Measurements from ENCODE around the gene B3GNT7. TPM values are rescaled to one million over a fixed set of nuclear protein-coding genes. Genes with fewer than 3 reads are reported as not detected.
A peak's percentile ranks its signal among the peaks of the same experiment; 100 is the strongest.

The B3GNT7 gene
- total RNA-seq, 2 experiments from 2014 or later = 0.38 to 0.89 TPM

DNA sequence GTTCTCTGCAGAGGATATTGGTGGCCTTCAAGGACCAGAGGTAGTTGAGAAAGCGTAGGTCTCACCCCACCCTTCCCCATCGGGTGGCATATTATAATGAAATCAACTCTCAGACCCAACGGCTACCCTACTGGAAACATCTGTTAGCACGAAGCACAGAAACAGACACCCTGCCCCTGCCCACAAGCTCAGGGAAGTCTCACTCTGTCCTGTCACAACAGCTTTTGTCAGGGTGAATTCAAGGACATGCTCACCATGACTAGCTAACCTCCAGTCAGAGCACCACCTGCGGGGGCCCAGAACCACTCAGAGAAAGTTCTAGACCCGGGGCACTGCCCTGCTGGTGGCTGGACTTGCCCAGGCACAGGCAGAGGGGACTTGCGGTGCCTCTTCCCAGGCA is 3.5 kb upstream of the B3GNT7 start:
- Mint-ChIP-seq H3K27me3 (peaks cover 43% of the 10 kb centered on the region), H3K9me3 (no peaks in the 10 kb centered on the region), H3K36me3 (ENCODE audit: low read depth) (no peaks in the 10 kb centered on the region), H3K4me1 (ENCODE audit: low read depth) (peaks cover 11% of the 10 kb centered on the region), H3K4me3 (no peak overlapping the region), H3K27ac (no peak overlapping the region)
- H3K4me1 ChIP-seq (ENCODE audit: insufficient read depth, low read length) = peaks cover 11% of the 10 kb centered on the region
- no peak overlapping the region for H3K27ac ChIP-seq (ENCODE audit: low read depth in 1 of 2, low read length in 2 of 2)
- CTCF ChIA-PET = no interaction called here
- no peaks in the 10 kb centered on the region for H3K36me3 ChIP-seq (ENCODE audit: insufficient read depth, low read length)
- TF ChIP-seq, protein P1, sequence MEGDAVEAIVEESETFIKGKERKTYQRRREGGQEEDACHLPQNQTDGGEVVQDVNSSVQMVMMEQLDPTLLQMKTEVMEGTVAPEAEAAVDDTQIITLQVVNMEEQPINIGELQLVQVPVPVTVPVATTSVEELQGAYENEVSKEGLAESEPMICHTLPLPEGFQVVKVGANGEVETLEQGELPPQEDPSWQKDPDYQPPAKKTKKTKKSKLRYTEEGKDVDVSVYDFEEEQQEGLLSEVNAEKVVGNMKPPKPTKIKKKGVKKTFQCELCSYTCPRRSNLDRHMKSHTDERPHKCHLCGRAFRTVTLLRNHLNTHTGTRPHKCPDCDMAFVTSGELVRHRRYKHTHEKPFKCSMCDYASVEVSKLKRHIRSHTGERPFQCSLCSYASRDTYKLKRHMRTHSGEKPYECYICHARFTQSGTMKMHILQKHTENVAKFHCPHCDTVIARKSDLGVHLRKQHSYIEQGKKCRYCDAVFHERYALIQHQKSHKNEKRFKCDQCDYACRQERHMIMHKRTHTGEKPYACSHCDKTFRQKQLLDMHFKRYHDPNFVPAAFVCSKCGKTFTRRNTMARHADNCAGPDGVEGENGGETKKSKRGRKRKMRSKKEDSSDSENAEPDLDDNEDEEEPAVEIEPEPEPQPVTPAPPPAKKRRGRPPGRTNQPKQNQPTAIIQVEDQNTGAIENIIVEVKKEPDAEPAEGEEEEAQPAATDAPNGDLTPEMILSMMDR (IDR thresholded peaks at IDR 0.05) = no peak
- ATAC-seq (ENCODE audit: poor library complexity) (no peak), DNase-seq (no peak)
- POLR2A ChIA-PET = no interaction called here
- intact Hi-C loops (cut with DNase I, micrococcal nuclease) = no loop called here
- H3K9me3 ChIP-seq (ENCODE audit: control insufficient read depth in 1 of 2, insufficient read depth in 1 of 2, low read length in 2 of 2) = peaks cover 0 to 5% of the 10 kb centered on the region in 2 experiments
- peaks cover 22 to 23% of the 10 kb centered on the region in 2 experiments for H3K27me3 ChIP-seq (ENCODE audit: control insufficient read depth in 1 of 2, insufficient read depth in 2 of 2, low read length in 2 of 2)
- no peak overlapping the region for H3K4me3 ChIP-seq (ENCODE audit: low read length)

DNA sequence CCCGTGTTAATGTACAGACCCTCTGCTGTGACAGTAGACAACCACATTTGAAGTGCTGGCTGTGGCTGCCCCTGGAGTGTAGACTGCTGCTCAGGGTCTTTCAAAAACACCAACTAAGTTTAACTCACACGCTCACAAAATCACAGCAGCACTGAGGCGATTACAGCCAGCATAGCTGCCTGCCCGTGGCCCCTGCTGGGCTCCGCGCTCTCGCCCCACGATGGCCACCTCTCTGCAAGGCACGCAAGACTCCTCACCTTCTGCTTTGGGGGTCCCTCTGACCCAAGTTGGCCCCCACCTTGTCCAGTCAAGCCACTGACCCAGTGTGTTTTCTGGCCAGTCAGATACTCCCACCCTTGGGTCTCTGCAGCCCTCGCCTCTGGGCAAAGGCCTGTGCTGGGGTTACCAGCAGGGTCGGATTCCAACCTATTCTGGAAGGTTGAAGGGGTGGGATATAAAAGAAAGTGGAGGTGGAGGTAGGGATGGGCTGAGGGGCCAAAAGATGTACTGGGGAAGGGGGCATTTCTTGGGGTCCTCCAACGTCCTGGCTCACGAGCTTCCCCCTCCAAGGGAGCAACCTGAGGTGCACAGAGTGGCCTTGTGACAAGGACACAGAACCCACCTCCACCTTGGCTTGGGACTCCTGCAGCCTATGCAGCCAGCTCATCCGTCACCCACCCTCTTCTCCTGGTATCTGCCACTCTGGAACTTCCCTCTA is 2.9 kb upstream of the B3GNT7 start:
- CTCF ChIA-PET = no interaction called here
- no peaks in the 10 kb centered on the region for H3K36me3 Mint-ChIP-seq (ENCODE audit: low read depth)
- H3K27me3 Mint-ChIP-seq = peaks cover 49% of the 10 kb centered on the region
- no peak for ATAC-seq (ENCODE audit: poor library complexity)
- peaks cover 11% of the 10 kb centered on the region for H3K4me1 ChIP-seq (ENCODE audit: insufficient read depth, low read length)
- POLR2A ChIA-PET = no interaction called here
- no peaks in the 10 kb centered on the region for H3K36me3 ChIP-seq (ENCODE audit: insufficient read depth, low read length)
- TF ChIP-seq, protein P1 (IDR thresholded peaks at IDR 0.05) = no peak
- H3K4me3 ChIP-seq (ENCODE audit: low read length) = no peak overlapping the region
- intact Hi-C loops (cut with DNase I, micrococcal nuclease) = no loop called here
- no peak for DNase-seq
- peaks cover 11% of the 10 kb centered on the region for H3K4me1 Mint-ChIP-seq (ENCODE audit: low read depth)
- H3K27me3 ChIP-seq (ENCODE audit: control insufficient read depth in 1 of 2, insufficient read depth in 2 of 2, low read length in 2 of 2) = peaks cover 26 to 27% of the 10 kb centered on the region in 2 experiments
- no peak overlapping the region for H3K4me3 Mint-ChIP-seq
- H3K9me3 Mint-ChIP-seq = no peaks in the 10 kb centered on the region
- H3K27ac Mint-ChIP-seq = no peak overlapping the region
- H3K27ac ChIP-seq (ENCODE audit: low read depth in 1 of 2, low read length in 2 of 2) = no peak overlapping the region
- H3K9me3 ChIP-seq (ENCODE audit: control insufficient read depth in 1 of 2, insufficient read depth in 1 of 2, low read length in 2 of 2) = peaks cover 0 to 5% of the 10 kb centered on the region in 2 experiments

DNA sequence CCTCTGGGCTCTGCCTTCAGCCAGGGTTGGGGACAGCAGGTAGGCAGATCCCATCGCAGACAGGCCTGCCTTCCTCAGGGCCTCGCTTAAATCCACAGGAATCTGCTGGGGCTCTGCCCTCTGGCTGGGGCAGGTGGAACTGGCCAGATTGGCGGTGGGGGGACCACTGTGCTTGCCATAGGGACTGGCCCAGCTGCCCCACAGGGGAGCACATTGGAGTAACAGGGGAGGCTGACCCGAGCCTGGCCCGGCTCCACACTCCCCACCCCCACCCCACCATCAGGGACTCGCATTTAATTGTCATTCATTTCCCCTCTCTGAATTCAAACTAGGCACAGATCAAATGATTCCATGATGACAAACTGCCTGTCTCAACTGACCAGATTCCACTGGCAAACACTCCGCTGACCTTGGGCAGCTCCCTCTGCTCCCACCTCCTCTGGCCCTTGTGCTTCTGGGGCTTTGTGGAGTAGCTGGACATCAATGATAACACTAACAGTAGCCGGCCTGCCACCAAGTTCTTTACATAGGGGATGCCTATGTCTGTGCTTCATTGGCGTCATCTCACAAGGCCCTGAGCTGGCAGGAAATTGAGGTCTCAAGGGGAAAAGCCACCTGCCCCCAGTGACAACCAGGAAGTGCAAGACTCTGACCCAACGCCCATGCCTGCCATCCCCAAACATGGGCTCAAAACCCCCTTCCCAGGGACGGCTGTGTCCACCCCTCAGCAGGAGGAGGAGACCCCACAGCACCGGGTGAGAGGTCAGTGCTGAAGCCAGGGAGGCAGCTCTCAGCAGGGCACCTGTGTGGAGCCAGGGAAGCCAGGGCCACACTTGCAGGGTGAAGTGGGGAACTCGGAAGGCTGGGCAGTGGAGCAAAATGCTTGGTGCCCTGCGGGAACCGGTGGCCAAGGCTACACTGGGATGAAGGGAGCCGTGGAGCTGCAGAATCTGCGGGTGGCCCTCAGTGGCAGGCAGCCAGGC is 2.1 kb upstream of the B3GNT7 start:
- peaks cover 0 to 2% of the 10 kb centered on the region in 2 experiments for H3K9me3 ChIP-seq (ENCODE audit: control insufficient read depth in 1 of 2, insufficient read depth in 1 of 2, low read length in 2 of 2)
- H3K27me3 ChIP-seq (ENCODE audit: control insufficient read depth in 1 of 2, insufficient read depth in 2 of 2, low read length in 2 of 2) = peaks cover 26 to 28% of the 10 kb centered on the region in 2 experiments
- H3K4me3 Mint-ChIP-seq = no peak overlapping the region
- CTCF ChIA-PET = no interaction called here
- H3K27ac Mint-ChIP-seq = no peak overlapping the region
- H3K4me3 ChIP-seq (ENCODE audit: low read length) = no peak overlapping the region
- H3K36me3 ChIP-seq (ENCODE audit: insufficient read depth, low read length) = no peaks in the 10 kb centered on the region
- H3K4me1 Mint-ChIP-seq (ENCODE audit: low read depth) = peaks cover 11% of the 10 kb centered on the region
- peaks cover 11% of the 10 kb centered on the region for H3K4me1 ChIP-seq (ENCODE audit: insufficient read depth, low read length)
- intact Hi-C loops (cut with DNase I, micrococcal nuclease) = no loop called here
- H3K27ac ChIP-seq (ENCODE audit: low read depth in 1 of 2, low read length in 2 of 2) = peak overlapping the region in 1 of 2 donors; percentile 1
- TF ChIP-seq, protein P1 (IDR thresholded peaks at IDR 0.05) = no peak
- no peaks in the 10 kb centered on the region for H3K36me3 Mint-ChIP-seq (ENCODE audit: low read depth)
- POLR2A ChIA-PET = interaction anchor here (0.7 kb wide), 1 partner anchor 294 kb away, joined by 6 read pairs; no protein-coding TSS in a partner anchor
- H3K27me3 Mint-ChIP-seq = peaks cover 55% of the 10 kb centered on the region
- no peak for ATAC-seq (ENCODE audit: poor library complexity)
- DNase-seq = peak in 3 of 14 experiments; percentile 32 to 47 (median 47)
- H3K9me3 Mint-ChIP-seq = no peaks in the 10 kb centered on the region

All from CD4-positive, alpha-beta T cell (primary cell).